PFSK-1 (cell line): ENCODE measurements around the gene GHDC.

Source experiments
- FOXP2 ChIP-seq: optimal IDR thresholded peaks from 2 replicates; pipeline ENCODE3; 2011; ENCODE audit warnings: borderline replicate concordance, control low read depth, inconsistent platforms; ENCODE audit not compliant: insufficient read depth; ENCODE audit errors: extremely low read length, extremely low read depth
- POLR2AphosphoS5 ChIP-seq: IDR thresholded peaks from 2 replicates; pipeline ENCODE4 v1.6.1; 2012; ENCODE audit warnings: low read depth, mild to moderate bottlenecking, control low read depth, low read length, moderate library complexity
- REST ChIP-seq, 2 experiments: IDR thresholded peaks; 2 replicates each; pipeline versions ENCODE4 v1.6.1 to v1.8.0; 2011 to 2012; ENCODE audit warnings: low read depth in 2 of 2, low read length in 2 of 2, control low read depth in 1 of 2, inconsistent platforms in 1 of 2, mild to moderate bottlenecking in 1 of 2, moderate library complexity in 1 of 2; ENCODE audit not compliant: insufficient read depth in 1 of 2
- SIN3A ChIP-seq: IDR thresholded peaks from 2 replicates; pipeline ENCODE4 v1.6.1; 2012; ENCODE audit warnings: mild to moderate bottlenecking, low read length, moderate library complexity, borderline replicate concordance; ENCODE audit not compliant: insufficient read depth
- TAF1 ChIP-seq: IDR thresholded peaks from 2 replicates; pipeline ENCODE4 v1.6.1; 2012; ENCODE audit warnings: low read length, control low read depth, borderline replicate concordance; ENCODE audit not compliant: insufficient read depth

GHDC gene

GRCh38 chr17:42221886-42222745, 27.8 kb upstream of the GHDC start:
- TF ChIP-seq SIN3A, result no peak
- no peak for TF ChIP-seq TAF1
- TF ChIP-seq POLR2AphosphoS5, result no peak
- no peak for TF ChIP-seq FOXP2

- TF ChIP-seq POLR2AphosphoS5, result no peak
- TF ChIP-seq SIN3A, result no peak
- TF ChIP-seq FOXP2, result no peak
- no peak for TF ChIP-seq REST (IDR thresholded peaks at IDR 0.05; ENCODE audit: insufficient read depth in 1 of 2, low read depth in 2 of 2, low read length in 2 of 2)
- TF ChIP-seq TAF1, result no peak
Observed at GRCh38 chr17:42214156-42214555, 19.9 kb upstream of the GHDC start.

- TF ChIP-seq POLR2AphosphoS5, result no peak
Observed at GRCh38 chr17:42212382-42212781, 18.1 kb upstream of the GHDC start.

DNA sequence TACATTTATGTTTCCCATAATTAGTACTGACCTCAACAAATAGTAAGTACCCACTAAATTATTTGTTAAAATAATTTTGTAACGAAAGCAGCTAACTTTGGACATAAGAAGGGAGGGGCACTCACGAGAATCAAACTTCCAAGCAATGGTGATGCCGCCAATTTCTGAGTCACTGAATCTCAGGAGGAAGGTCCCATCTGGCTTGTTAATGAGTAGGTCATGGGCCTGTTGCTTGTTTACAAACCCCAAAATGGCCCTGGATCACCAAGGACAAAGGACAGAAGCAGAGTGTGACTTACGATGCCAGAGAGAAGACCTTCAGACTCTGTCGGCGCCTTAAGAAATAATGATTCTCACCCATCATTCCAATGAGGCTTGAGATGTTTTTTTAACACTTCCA, 15.8 kb upstream of the GHDC start:
- no peak for TF ChIP-seq POLR2AphosphoS5
- no peak for TF ChIP-seq FOXP2
- TF ChIP-seq SIN3A, result no peak
- no peak for TF ChIP-seq REST (IDR thresholded peaks at IDR 0.05; ENCODE audit: insufficient read depth in 1 of 2, low read depth in 2 of 2, low read length in 2 of 2)
- no peak for TF ChIP-seq TAF1

- TF ChIP-seq REST (IDR thresholded peaks at IDR 0.05; ENCODE audit: insufficient read depth in 1 of 2, low read depth in 2 of 2, low read length in 2 of 2) (no peak), SIN3A (no peak), POLR2AphosphoS5 (no peak), FOXP2 (no peak), TAF1 (no peak)
Observed at GRCh38 chr17:42203354-42203753, 9.1 kb upstream of the GHDC start.

- TF ChIP-seq REST (IDR thresholded peaks at IDR 0.05; ENCODE audit: insufficient read depth in 1 of 2, low read depth in 2 of 2, low read length in 2 of 2), result no peak
- no peak for TF ChIP-seq SIN3A
- no peak for TF ChIP-seq POLR2AphosphoS5
- no peak for TF ChIP-seq FOXP2
- no peak for TF ChIP-seq TAF1
Observed at GRCh38 chr17:42202696-42203095, 8.4 kb upstream of the GHDC start.
